ENCODE results near the gene CHN2. TPM values are rescaled to one million over a fixed set of nuclear protein-coding genes. Genes with fewer than 3 reads are reported as not detected.
A peak's percentile ranks its signal among the peaks of the same experiment; 100 is the strongest.

CHN2 gene
- total RNA-seq, 1 experiment from 2014 or later = 5.0 TPM

DNA sequence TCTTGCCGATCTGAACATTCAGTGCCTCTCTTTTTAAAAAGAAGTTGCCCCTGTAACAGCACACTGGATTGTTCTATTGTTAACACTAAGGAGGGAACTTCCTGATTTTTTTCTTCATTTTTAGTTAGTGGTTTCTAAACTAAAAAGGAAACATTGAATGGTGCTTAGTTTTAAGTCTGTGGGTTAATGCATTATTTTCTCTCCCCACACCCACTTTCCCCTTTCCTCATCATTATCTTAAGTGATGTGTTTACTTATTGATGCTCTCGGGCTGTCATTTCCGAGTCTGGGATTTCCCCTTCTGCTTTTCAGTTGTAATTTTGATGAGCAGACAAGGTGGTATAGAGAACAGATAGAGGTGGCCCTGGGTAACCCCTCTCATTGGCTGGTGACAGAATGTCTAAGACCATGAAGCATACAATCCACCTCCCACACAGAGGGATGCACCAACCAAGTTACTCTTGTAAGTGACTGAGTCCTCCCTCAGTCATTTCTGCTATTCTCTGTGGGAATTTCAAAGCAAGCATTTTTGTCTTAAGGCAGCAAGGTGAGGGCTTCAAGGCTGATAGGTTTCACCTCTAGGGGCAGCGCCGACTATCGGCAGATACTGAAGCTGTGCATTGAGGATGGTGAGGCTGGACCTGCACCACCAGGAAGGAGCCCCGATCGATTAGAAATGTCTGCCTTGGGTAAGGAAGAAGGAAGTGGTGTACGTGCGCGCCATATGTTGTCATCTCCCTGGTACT, 49.5 kb downstream of the CHN2 start:
- Mint-ChIP-seq H3K27ac (peak overlapping the region; percentile 86), H3K36me3 (no peaks in the 10 kb centered on the region), H3K9me3 (peaks cover 7% of the 10 kb centered on the region), H3K27me3 (ENCODE audit: low read depth) (no peaks in the 10 kb centered on the region), H3K4me1 (peaks cover 26% of the 10 kb centered on the region), H3K4me3 (no peak overlapping the region)
- POLR2A ChIA-PET = no interaction called here
- CTCF ChIA-PET = interaction anchor here (0.5 to 1.2 kb wide), 15 partner anchors 10 to 317 kb away, joined by 3 to 13 read pairs (median 4); no protein-coding TSS in a partner anchor
- DNase-seq (ENCODE audit: low spot score) = peak; percentile 71
- TF ChIP-seq CBFB (CRISPR knock-in tag; IDR thresholded peaks at IDR 0.05; ENCODE audit: low read depth) (no peak), NFATC4 (CRISPR knock-in tag; IDR thresholded peaks at IDR 0.05) (no peak), TEAD1 (CRISPR knock-in tag; IDR thresholded peaks at IDR 0.05) (no peak)
- peak; percentile 89 for ATAC-seq

DNA sequence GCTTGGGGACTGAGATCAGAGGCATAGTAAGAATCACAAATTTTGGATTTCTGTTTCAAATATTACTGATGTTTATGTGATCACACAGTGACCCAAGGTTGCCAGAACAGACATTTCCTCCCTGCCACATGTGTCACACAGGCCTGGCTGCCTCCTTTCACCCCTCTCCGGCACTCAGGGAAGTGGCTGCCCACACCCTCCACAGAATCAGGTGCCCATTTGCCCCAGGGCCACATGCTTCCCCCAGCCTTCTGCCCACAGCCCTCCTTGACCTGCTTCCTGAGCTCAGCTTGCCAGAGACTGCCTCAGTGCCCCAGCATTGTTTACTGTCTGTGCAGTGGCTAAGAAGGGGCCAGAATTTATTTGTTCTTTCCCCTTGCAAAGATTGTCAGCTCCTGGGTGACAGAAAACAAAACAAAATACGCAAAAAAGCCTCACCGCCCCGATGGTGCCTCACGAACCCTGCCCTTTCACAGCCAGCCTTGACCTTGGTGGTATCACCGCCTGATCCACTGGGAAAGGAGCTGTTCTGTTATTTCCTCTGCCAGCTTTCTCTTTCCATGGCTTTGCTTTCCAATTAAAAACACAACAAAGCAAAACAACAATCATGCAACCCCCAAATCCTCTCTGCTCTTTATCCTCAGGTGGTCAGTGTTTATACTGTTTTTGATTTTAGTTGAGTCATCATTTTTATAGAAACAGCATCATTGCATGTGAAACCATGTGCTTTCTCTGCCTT, 52.8 kb downstream of the CHN2 start:
- ChIA-PET CTCF (interaction anchor here (0.9 to 2.0 kb wide), 3 partner anchors 8 to 58 kb away, joined by 4 to 8 read pairs (median 4); no protein-coding TSS in a partner anchor), POLR2A (no interaction called here)
- peaks cover 3% of the 10 kb centered on the region; the same call in 1 of the 2 replicates for H3K9me3 Mint-ChIP-seq
- peaks cover 25% of the 10 kb centered on the region for H3K4me1 Mint-ChIP-seq
- no peaks in the 10 kb centered on the region for H3K27me3 Mint-ChIP-seq (ENCODE audit: low read depth)
- H3K27ac Mint-ChIP-seq = no peak overlapping the region
- DNase-seq (ENCODE audit: low spot score) (no peak), ATAC-seq (no peak)
- TF ChIP-seq OVOL2 (CRISPR knock-in tag; IDR thresholded peaks at IDR 0.05; ENCODE audit: borderline replicate concordance) = no peak
- TF ChIP-seq, protein P1, sequence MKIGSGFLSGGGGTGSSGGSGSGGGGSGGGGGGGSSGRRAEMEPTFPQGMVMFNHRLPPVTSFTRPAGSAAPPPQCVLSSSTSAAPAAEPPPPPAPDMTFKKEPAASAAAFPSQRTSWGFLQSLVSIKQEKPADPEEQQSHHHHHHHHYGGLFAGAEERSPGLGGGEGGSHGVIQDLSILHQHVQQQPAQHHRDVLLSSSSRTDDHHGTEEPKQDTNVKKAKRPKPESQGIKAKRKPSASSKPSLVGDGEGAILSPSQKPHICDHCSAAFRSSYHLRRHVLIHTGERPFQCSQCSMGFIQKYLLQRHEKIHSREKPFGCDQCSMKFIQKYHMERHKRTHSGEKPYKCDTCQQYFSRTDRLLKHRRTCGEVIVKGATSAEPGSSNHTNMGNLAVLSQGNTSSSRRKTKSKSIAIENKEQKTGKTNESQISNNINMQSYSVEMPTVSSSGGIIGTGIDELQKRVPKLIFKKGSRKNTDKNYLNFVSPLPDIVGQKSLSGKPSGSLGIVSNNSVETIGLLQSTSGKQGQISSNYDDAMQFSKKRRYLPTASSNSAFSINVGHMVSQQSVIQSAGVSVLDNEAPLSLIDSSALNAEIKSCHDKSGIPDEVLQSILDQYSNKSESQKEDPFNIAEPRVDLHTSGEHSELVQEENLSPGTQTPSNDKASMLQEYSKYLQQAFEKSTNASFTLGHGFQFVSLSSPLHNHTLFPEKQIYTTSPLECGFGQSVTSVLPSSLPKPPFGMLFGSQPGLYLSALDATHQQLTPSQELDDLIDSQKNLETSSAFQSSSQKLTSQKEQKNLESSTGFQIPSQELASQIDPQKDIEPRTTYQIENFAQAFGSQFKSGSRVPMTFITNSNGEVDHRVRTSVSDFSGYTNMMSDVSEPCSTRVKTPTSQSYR (CRISPR knock-in tag; IDR thresholded peaks at IDR 0.05) = no peak
- TF ChIP-seq GTF2I (CRISPR knock-in tag; conservative IDR thresholded peaks at IDR 0.05) = no peak
- TF ChIP-seq, protein P2, sequence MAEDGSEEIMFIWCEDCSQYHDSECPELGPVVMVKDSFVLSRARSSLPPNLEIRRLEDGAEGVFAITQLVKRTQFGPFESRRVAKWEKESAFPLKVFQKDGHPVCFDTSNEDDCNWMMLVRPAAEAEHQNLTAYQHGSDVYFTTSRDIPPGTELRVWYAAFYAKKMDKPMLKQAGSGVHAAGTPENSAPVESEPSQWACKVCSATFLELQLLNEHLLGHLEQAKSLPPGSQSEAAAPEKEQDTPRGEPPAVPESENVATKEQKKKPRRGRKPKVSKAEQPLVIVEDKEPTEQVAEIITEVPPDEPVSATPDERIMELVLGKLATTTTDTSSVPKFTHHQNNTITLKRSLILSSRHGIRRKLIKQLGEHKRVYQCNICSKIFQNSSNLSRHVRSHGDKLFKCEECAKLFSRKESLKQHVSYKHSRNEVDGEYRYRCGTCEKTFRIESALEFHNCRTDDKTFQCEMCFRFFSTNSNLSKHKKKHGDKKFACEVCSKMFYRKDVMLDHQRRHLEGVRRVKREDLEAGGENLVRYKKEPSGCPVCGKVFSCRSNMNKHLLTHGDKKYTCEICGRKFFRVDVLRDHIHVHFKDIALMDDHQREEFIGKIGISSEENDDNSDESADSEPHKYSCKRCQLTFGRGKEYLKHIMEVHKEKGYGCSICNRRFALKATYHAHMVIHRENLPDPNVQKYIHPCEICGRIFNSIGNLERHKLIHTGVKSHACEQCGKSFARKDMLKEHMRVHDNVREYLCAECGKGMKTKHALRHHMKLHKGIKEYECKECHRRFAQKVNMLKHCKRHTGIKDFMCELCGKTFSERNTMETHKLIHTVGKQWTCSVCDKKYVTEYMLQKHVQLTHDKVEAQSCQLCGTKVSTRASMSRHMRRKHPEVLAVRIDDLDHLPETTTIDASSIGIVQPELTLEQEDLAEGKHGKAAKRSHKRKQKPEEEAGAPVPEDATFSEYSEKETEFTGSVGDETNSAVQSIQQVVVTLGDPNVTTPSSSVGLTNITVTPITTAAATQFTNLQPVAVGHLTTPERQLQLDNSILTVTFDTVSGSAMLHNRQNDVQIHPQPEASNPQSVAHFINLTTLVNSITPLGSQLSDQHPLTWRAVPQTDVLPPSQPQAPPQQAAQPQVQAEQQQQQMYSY (CRISPR knock-in tag; IDR thresholded peaks at IDR 0.05) = no peak
- TF ChIP-seq, protein P3, sequence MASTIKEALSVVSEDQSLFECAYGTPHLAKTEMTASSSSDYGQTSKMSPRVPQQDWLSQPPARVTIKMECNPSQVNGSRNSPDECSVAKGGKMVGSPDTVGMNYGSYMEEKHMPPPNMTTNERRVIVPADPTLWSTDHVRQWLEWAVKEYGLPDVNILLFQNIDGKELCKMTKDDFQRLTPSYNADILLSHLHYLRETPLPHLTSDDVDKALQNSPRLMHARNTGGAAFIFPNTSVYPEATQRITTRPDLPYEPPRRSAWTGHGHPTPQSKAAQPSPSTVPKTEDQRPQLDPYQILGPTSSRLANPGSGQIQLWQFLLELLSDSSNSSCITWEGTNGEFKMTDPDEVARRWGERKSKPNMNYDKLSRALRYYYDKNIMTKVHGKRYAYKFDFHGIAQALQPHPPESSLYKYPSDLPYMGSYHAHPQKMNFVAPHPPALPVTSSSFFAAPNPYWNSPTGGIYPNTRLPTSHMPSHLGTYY (CRISPR knock-in tag; IDR thresholded peaks at IDR 0.05) = no peak
- TF ChIP-seq, protein P4, sequence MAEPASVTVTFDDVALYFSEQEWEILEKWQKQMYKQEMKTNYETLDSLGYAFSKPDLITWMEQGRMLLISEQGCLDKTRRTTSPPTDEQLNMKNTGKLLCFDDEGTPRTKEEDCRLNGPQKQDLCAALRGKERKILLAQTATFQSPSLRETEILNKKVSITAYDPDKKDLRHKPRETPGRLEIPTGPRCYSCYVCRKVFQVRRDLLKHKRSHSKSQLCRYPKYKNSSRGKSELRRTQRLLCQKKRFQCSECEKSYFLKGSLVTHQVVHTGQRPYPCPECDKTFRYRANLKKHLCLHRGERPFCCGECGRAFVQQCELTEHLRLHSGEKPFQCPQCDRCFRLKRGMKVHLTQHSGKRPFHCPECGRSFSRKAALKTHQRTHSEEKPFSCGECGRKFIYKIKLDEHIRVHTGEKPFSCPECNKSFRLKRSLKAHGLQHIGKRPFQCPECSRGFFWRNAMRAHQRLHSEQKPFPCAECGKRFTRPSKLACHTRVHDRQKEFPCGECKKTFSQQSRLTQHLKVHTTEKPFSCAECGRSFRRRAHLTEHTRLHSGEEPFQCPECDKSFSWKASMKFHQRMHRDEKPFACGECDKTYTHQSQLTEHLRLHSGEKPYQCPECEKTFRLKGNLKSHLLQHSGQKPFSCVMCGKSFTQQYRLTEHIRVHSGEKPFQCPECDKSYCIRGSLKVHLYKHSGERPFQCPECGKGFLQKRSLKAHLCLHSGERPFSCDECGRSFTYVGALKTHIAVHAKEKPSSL (CRISPR knock-in tag; conservative IDR thresholded peaks at IDR 0.05) = no peak
- no peak for TF ChIP-seq TEAD1 (CRISPR knock-in tag; IDR thresholded peaks at IDR 0.05)
- no peak for TF ChIP-seq ELF4 (CRISPR knock-in tag; IDR thresholded peaks at IDR 0.05; ENCODE audit: low read depth)
- no peak for TF ChIP-seq ATF1 (CRISPR knock-in tag; IDR thresholded peaks at IDR 0.05)
- TF ChIP-seq, protein P5, sequence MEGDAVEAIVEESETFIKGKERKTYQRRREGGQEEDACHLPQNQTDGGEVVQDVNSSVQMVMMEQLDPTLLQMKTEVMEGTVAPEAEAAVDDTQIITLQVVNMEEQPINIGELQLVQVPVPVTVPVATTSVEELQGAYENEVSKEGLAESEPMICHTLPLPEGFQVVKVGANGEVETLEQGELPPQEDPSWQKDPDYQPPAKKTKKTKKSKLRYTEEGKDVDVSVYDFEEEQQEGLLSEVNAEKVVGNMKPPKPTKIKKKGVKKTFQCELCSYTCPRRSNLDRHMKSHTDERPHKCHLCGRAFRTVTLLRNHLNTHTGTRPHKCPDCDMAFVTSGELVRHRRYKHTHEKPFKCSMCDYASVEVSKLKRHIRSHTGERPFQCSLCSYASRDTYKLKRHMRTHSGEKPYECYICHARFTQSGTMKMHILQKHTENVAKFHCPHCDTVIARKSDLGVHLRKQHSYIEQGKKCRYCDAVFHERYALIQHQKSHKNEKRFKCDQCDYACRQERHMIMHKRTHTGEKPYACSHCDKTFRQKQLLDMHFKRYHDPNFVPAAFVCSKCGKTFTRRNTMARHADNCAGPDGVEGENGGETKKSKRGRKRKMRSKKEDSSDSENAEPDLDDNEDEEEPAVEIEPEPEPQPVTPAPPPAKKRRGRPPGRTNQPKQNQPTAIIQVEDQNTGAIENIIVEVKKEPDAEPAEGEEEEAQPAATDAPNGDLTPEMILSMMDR (IDR thresholded peaks at IDR 0.05) = no peak
- TF ChIP-seq RELA (CRISPR knock-in tag; IDR thresholded peaks at IDR 0.05; ENCODE audit: borderline replicate concordance) = no peak
- no peak for TF ChIP-seq ZNF671 (CRISPR knock-in tag; IDR thresholded peaks at IDR 0.05)
- H3K4me3 Mint-ChIP-seq = no peak overlapping the region
- no peaks in the 10 kb centered on the region for H3K36me3 Mint-ChIP-seq

Data from WTC11 (cell line).